ENCODE measurements around the gene AK5. TPM values are rescaled to one million over a fixed set of nuclear protein-coding genes. Genes with fewer than 3 reads are reported as not detected.

AK5 gene
- total RNA-seq, 2 experiments from 2014 or later, result 7.0 to 9.1 TPM

DNA sequence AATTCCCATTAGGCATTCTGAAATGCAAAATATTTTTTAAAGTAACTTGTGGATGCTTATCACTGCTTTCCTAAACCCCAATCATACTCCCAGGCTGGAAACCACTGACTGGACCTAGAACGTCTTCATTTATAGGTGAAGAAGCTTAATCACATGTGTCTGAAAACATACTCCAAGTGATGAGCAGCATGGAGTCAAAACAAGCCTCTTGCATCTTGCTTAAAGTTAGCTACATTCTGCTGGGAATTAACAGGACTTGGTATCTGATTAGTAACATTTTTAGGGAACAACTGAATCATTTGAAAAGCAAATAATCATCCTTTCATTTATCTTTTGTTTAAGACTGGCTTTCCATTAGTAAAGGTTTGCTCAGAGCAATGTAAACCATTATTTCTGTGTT, 105.7 kb downstream of the AK5 start:
- intact Hi-C loops (cut with micrococcal nuclease), result no loop called here
- Mint-ChIP-seq H3K4me1 (ENCODE audit: low read depth) (peaks cover 20% of the 10 kb centered on the region), H3K36me3 (ENCODE audit: low read depth) (no peaks in the 10 kb centered on the region), H3K27ac (no peak overlapping the region), H3K4me3 (no peak overlapping the region), H3K9me3 (peaks cover 1% of the 10 kb centered on the region), H3K27me3 (ENCODE audit: low read depth) (no peaks in the 10 kb centered on the region)
- CTCF ChIA-PET, result interaction anchor here (0.6 to 1.5 kb wide), 2 partner anchors 10 to 19 kb away, joined by 3 read pairs; no protein-coding TSS in a partner anchor
- DNase-seq, result no peak

DNA sequence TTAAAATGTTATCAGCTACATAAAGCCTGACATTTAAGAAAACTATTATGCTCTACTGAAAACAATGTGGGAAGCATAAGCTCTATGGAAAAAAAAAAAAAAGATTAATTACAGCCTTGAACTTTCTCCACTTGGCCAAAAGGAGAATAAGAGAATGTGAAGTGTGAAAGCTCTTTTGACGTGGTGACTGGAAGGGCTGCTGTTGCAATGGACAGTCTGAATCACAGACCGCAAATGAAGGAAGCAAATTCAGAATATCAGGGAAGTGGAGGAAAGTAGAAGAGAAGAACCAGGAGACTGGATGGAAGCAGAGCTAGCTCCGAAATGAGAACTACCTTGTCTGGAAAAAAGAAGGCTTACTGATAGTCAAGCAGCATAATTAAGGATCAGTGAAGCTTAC, 106.8 kb downstream of the AK5 start:
- Mint-ChIP-seq H3K4me1 (ENCODE audit: low read depth) (peaks cover 20% of the 10 kb centered on the region), H3K36me3 (ENCODE audit: low read depth) (no peaks in the 10 kb centered on the region), H3K27ac (no peak overlapping the region), H3K27me3 (ENCODE audit: low read depth) (no peaks in the 10 kb centered on the region), H3K4me3 (no peak overlapping the region), H3K9me3 (peaks cover 1% of the 10 kb centered on the region)
- CTCF ChIA-PET, result interaction anchor here (0.6 kb wide), 1 partner anchor 112 kb away, joined by 3 read pairs; no protein-coding TSS in a partner anchor
- intact Hi-C loops (cut with micrococcal nuclease), result no loop called here
- DNase-seq, result no peak

DNA sequence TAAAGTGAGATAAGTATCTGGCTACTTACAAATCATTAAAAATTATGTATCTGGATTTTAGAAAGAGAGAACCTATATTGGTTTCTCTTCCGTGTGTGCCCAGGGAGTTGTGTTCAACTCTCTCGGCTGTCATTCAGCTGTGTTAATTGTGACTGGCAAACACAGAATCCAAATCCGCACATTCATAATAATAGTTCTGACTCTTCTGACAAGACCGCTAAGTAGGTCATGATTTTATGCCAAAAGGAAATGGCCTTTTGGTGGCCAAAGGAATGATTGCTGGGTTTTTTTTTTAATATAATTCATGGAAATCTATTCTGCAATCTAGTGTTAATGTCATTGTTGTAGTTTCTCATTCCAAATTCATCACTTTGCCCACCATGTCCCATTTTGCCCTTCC, 110.7 kb downstream of the AK5 start:
- no peaks in the 10 kb centered on the region for H3K27me3 Mint-ChIP-seq (ENCODE audit: low read depth)
- CTCF ChIA-PET, result interaction anchor here (0.6 to 1.0 kb wide), 2 partner anchors 22 to 28 kb away, joined by 3 to 4 read pairs; no protein-coding TSS in a partner anchor
- H3K27ac Mint-ChIP-seq, result no peak overlapping the region

DNA sequence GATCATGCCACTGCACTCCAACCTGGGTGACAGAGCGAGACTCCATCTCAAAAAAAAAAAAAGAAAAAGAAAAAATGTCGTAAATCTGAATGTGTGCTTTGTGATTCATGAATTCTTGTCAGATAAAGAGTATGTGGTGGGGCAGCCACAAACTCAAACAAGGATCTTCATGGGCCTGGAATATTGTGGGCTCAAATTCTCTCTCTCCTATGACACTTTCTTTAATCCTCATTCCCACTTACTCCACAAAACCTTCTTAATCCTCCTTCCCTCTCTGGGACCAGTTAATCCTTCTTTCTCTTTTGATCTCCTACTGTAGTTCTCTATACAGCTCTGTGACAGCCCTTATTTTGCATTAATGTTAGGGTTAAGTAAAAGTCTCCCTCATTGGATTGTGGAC, 112.3 kb downstream of the AK5 start:
- H3K27me3 Mint-ChIP-seq (ENCODE audit: low read depth), result no peaks in the 10 kb centered on the region
- H3K4me1 Mint-ChIP-seq (ENCODE audit: low read depth), result no peaks in the 10 kb centered on the region
- no peaks in the 10 kb centered on the region for H3K9me3 Mint-ChIP-seq
- no peak overlapping the region for H3K4me3 Mint-ChIP-seq
- H3K27ac Mint-ChIP-seq, result no peak overlapping the region
- H3K36me3 Mint-ChIP-seq (ENCODE audit: low read depth), result peaks cover 2% of the 10 kb centered on the region
- intact Hi-C loops (cut with micrococcal nuclease), result loop anchor here (10.0 kb wide), 1 partner anchor 141 kb away; no protein-coding TSS in a partner anchor
- CTCF ChIA-PET, result no interaction called here
- no peak for DNase-seq

More for the DNA sequence above, 110.7 kb downstream of the AK5 start:
- intact Hi-C loops (cut with micrococcal nuclease), result loop anchor here (10.0 kb wide), 1 partner anchor 142 kb away; no protein-coding TSS in a partner anchor
- H3K4me1 Mint-ChIP-seq (ENCODE audit: low read depth), result peaks cover 7% of the 10 kb centered on the region
- H3K36me3 Mint-ChIP-seq (ENCODE audit: low read depth), result peaks cover 2% of the 10 kb centered on the region
- H3K9me3 Mint-ChIP-seq, result no peaks in the 10 kb centered on the region
- no peak for DNase-seq
- H3K4me3 Mint-ChIP-seq, result no peak overlapping the region

DNA sequence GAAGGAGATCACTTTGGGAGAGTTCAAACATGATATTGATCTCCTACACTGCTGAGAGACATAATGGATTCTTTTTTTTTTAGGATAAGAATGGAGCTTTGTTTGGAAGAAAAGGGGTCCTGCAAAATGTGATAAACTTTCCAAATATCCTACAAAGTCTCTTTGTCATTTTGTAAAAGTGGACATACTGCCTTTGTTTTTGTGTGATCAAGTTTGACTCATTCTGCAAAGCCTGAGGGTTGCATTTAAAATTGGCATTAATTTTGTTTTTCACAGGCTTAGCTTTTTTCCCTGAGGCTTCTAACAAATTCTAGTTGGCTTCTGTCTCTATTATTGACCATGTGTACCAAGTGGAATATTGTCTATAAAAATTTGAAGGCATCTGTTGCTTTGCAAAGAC, 113.2 kb downstream of the AK5 start:
- Mint-ChIP-seq H3K36me3 (ENCODE audit: low read depth) (peaks cover 2% of the 10 kb centered on the region), H3K4me1 (ENCODE audit: low read depth) (no peaks in the 10 kb centered on the region), H3K27ac (no peak overlapping the region), H3K4me3 (no peak overlapping the region), H3K9me3 (no peaks in the 10 kb centered on the region), H3K27me3 (ENCODE audit: low read depth) (no peaks in the 10 kb centered on the region)
- intact Hi-C loops (cut with micrococcal nuclease), result loop anchor here (10.0 kb wide), 1 partner anchor 140 kb away; no protein-coding TSS in a partner anchor
- no peak for DNase-seq
- CTCF ChIA-PET, result no interaction called here

DNA sequence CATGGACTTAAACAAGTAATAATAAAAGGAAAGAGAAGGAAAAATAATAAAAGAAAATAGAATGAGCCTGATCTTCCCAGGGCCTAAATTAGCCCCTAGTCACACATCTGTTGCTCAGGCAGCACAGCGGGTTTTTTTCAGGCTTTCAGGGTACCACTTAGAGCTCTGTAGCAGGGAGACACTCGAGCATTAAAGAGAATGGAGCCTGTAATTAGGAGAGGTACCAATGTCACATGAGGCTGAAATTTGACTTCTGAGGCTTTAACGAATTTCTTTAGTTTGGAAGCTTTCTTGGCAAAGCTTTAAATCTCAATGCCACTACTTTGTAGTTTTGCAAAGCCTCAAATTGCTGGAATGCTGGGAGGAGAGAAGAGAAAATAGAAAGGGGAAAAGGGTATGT, 116.3 kb downstream of the AK5 start:
- CTCF ChIA-PET, result interaction anchor here (1.0 kb wide), 1 partner anchor 12 kb away, joined by 3 read pairs; no protein-coding TSS in a partner anchor
- no peak for DNase-seq
- intact Hi-C loops (cut with micrococcal nuclease), result loop anchor here (10.0 kb wide), 1 partner anchor 137 kb away; no protein-coding TSS in a partner anchor
- H3K27ac Mint-ChIP-seq, result no peak overlapping the region
- H3K27me3 Mint-ChIP-seq (ENCODE audit: low read depth), result no peaks in the 10 kb centered on the region
- H3K4me1 Mint-ChIP-seq (ENCODE audit: low read depth), result no peaks in the 10 kb centered on the region
- no peaks in the 10 kb centered on the region for H3K9me3 Mint-ChIP-seq
- peaks cover 2% of the 10 kb centered on the region for H3K36me3 Mint-ChIP-seq (ENCODE audit: low read depth)
- no peak overlapping the region for H3K4me3 Mint-ChIP-seq

DNA sequence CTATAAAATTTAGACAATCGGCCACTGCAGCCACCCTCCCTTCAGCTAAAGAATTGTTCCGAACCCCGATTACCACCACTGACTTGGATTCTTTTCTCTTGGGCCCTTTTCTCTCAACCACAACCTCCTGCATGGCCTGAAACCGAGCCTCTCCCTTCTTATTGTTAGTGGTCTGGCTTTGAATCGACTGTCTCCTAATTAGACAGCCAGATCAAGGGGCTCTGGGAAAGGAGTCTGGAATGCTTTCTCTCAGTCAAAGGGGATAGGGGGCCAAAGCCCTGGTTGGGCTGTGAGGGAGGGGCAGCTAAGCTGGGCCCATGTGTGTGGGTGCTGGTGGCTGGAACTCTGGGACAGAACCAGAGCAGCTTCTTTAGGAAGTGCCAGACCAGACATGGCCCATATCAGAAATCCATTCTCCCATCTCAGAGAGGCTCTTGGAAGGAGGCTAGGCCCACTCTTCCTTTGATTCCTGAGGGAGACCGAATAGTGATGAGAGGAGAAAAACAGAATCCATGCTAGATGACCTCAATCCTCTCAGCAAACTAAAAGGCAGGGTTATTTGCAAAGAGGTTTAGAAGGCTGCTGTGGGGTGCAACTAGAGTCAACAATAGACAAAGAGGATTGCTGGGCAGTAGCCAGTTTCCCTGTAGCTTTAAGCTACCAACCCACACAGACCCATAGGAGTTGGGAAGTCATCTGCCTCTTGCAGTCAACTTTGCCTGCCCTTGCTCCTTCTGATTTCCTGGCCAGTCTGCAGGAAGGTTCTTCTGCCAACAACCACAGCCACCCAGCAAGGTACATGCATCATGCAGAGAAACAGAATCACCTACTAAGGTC, 117.6 kb downstream of the AK5 start:
- H3K4me3 Mint-ChIP-seq, result no peak overlapping the region
- peaks cover 4% of the 10 kb centered on the region for H3K9me3 Mint-ChIP-seq
- intact Hi-C loops (cut with micrococcal nuclease), result loop anchor here (10.0 kb wide), 1 partner anchor 135 kb away; no protein-coding TSS in a partner anchor
- H3K27me3 Mint-ChIP-seq (ENCODE audit: low read depth), result no peaks in the 10 kb centered on the region
- DNase-seq, result no peak
- H3K4me1 Mint-ChIP-seq (ENCODE audit: low read depth), result no peaks in the 10 kb centered on the region
- no peaks in the 10 kb centered on the region for H3K36me3 Mint-ChIP-seq (ENCODE audit: low read depth)
- CTCF ChIA-PET, result no interaction called here
- no peak overlapping the region for H3K27ac Mint-ChIP-seq

DNA sequence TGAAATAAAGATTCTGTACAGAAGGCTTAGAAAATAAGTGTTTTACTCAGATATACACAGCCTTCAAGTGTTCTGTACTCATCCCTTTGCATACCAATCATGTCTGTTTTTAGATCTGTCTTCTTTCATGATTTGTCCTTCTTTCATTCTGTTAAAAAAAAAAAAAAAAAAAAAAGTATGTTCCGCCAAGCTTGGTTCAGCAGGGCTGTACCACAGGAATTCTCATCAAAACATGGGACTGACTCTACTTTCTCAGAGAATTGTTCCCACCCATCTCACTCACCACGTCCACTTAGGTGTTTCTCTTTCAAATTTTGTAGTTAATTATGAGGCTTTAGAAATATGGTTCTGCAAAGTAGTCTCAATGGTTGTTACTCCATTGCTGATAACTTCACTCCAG, 119.0 kb downstream of the AK5 start:
- intact Hi-C loops (cut with micrococcal nuclease), result no loop called here
- Mint-ChIP-seq H3K4me3 (no peak overlapping the region), H3K9me3 (peaks cover 4% of the 10 kb centered on the region), H3K27ac (no peak overlapping the region), H3K36me3 (ENCODE audit: low read depth) (no peaks in the 10 kb centered on the region), H3K27me3 (ENCODE audit: low read depth) (no peaks in the 10 kb centered on the region), H3K4me1 (ENCODE audit: low read depth) (no peaks in the 10 kb centered on the region)
- CTCF ChIA-PET, result no interaction called here
- no peak for DNase-seq

DNA sequence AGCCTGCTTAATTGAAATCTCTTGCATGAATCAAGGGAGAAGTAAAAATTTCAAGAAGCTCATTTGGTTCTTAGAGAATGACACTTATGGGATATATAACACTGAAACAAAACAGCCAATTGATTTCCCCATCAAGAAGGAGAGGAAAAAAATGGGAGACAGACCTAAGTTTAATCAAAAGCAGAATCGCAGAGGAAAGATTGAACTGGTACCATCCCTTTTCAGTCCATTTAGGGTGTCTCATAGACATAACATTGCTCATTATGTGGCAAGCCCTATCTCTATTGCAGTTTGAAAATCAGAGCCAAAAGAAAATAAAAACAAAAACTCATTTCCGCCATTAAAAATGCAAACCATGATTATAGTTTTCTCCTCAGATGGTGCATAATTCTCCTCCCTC, 119.6 kb downstream of the AK5 start:
- peaks cover 3% of the 10 kb centered on the region for H3K4me1 Mint-ChIP-seq (ENCODE audit: low read depth)
- H3K9me3 Mint-ChIP-seq, result peaks cover 4% of the 10 kb centered on the region
- intact Hi-C loops (cut with micrococcal nuclease), result no loop called here
- no peaks in the 10 kb centered on the region for H3K36me3 Mint-ChIP-seq (ENCODE audit: low read depth)
- CTCF ChIA-PET, result no interaction called here
- no peak overlapping the region for H3K4me3 Mint-ChIP-seq
- no peak overlapping the region for H3K27ac Mint-ChIP-seq
- no peaks in the 10 kb centered on the region for H3K27me3 Mint-ChIP-seq (ENCODE audit: low read depth)
- DNase-seq, result no peak

DNA sequence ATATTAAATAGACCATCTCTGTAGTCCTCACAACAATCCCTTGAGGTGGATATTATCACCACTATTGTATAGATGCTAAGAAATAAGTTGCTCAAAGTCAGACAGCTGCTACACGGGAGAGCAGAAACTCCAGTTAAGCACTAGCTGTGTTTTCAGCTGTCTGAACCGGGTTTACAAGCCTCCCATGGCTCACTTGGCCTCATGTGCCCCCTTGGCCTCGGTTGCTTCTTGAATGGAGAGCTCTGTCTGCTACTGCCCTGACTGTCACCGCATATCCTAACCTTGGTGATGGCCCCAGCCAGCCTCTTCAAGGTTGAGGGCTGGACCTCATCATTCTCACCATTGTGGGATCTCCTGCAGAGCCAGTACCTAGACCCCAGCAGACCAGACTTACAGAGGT, 123.4 kb downstream of the AK5 start:
- CTCF ChIA-PET, result no interaction called here
- Mint-ChIP-seq H3K27me3 (ENCODE audit: low read depth) (no peaks in the 10 kb centered on the region), H3K27ac (no peak overlapping the region), H3K4me3 (no peak overlapping the region), H3K4me1 (ENCODE audit: low read depth) (peaks cover 6% of the 10 kb centered on the region), H3K36me3 (ENCODE audit: low read depth) (peaks cover 4% of the 10 kb centered on the region), H3K9me3 (peaks cover 8% of the 10 kb centered on the region)
- DNase-seq, result no peak
- intact Hi-C loops (cut with micrococcal nuclease), result no loop called here

DNA sequence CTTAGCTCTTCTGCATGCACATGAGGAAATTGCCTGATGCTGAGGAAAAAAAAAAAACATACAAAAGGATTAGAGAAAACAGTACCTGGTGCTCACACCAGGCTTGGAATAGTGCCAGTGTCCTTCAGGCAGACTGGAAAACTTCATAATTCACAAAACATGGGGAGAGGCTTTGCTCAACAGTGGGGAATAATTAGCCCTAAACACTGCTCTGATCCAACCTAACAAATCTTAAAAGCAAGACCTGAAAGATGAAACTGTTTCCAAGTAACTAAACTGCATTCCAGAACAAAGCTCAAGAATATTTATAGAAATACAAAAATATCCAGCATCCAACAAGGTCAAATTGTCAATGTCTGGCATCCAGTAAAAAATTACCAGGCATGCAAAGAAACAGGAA, 124.8 kb downstream of the AK5 start:
- H3K4me1 Mint-ChIP-seq (ENCODE audit: low read depth), result peaks cover 6% of the 10 kb centered on the region
- H3K9me3 Mint-ChIP-seq, result peaks cover 8% of the 10 kb centered on the region
- peaks cover 4% of the 10 kb centered on the region for H3K36me3 Mint-ChIP-seq (ENCODE audit: low read depth)
- DNase-seq, result no peak
- intact Hi-C loops (cut with micrococcal nuclease), result no loop called here
- CTCF ChIA-PET, result interaction anchor here (0.7 kb wide), 1 partner anchor 8 kb away, joined by 5 read pairs; no protein-coding TSS in a partner anchor
- H3K27ac Mint-ChIP-seq, result no peak overlapping the region
- no peaks in the 10 kb centered on the region for H3K27me3 Mint-ChIP-seq (ENCODE audit: low read depth)
- H3K4me3 Mint-ChIP-seq, result no peak overlapping the region

DNA sequence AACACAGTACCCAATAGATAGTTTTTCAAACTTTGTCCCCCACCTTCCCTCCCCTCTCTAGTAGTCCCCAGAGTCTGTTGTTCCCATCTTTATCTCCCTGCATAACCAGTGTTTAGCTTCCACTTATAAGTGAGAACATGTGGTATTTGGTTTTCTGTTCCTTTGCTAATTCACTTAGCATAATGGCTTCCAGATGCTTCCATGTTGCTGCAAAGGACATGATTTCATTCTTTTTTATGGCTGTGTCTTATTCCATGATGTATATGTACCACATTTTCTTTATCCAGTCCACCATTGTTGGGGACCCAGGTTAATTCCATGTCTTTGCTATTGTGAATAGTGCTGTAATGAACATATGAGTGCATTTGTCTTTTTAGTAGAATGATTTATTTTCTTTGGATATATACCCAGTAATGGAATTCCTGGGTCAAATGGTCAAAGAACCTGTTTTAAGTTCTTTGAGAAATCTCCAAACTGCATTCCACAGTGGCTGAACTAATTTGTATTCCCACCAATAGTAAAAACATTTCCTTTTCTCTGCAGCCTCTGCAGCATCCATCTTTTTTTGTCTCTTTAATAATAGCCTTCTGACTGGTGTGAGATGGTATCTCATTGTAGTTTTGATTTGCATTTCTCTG, 126.0 kb downstream of the AK5 start:
- CTCF ChIA-PET, result no interaction called here
- no peak overlapping the region for H3K4me3 Mint-ChIP-seq
- H3K4me1 Mint-ChIP-seq (ENCODE audit: low read depth), result peaks cover 13% of the 10 kb centered on the region
- no peak for DNase-seq
- H3K9me3 Mint-ChIP-seq, result peaks cover 8% of the 10 kb centered on the region
- intact Hi-C loops (cut with micrococcal nuclease), result no loop called here
- peaks cover 5% of the 10 kb centered on the region for H3K36me3 Mint-ChIP-seq (ENCODE audit: low read depth)
- H3K27me3 Mint-ChIP-seq (ENCODE audit: low read depth), result no peaks in the 10 kb centered on the region
- no peak overlapping the region for H3K27ac Mint-ChIP-seq
